Testis (tissue), 3 donors: ENCODE results near the gene PROCR. TPM values are rescaled to one million over a fixed set of nuclear protein-coding genes. Genes with fewer than 3 reads are reported as not detected.
A peak's percentile ranks its signal among the peaks of the same experiment; 100 is the strongest.
"Not testable (repeated sequence)": the region's sequence is repeated elsewhere in the genome, so short reads cannot be mapped to it uniquely, and the experiment has no call there.

ENCODE experiments used
- DNase-seq: peaks from one replicate; pipeline ENCODE4 v3.0.0-alpha.2; 2019
- H3K27ac ChIP-seq, 2 donors: fragments of 200-600 bp; sonication (generic); one replicate each; pipeline ENCODE4 v1.5.1; 2019
- H3K27me3 ChIP-seq: fragments of 200-600 bp; sonication (generic); one replicate; pipeline ENCODE4 v1.5.1; 2019
- H3K36me3 ChIP-seq: fragments of 200-600 bp; sonication (generic); one replicate; pipeline ENCODE4 v1.5.1; 2017; ENCODE audit warnings: low read depth; ENCODE audit errors: missing control alignments
- H3K4me1 ChIP-seq: fragments of 200-600 bp; sonication (generic); one replicate; pipeline ENCODE4 v1.5.1; 2019
- H3K4me3 ChIP-seq, 2 donors: fragments of 200-600 bp; sonication (generic); one replicate each; pipeline ENCODE4 v1.5.1; 2017 to 2019
- H3K9me3 ChIP-seq: fragments of 200-600 bp; sonication (generic); one replicate; pipeline ENCODE4 v1.5.1; 2017
- POLR2A ChIP-seq: fragments of 450-650 bp; IDR thresholded peaks from one replicate; pipeline ENCODE4 v1.6.1; 2017; ENCODE audit warnings: antibody characterized with exemption, mild to moderate bottlenecking, moderate library complexity
- WGBS, 2 donors: methylation state at CpG; one replicate each; pipeline ENCODE4 v1.1.5; 2018; 5-methylcytosine and 5-hydroxymethylcytosine counted together
- intact Hi-C: fragments of 100-400 bp; cut with DNase I; formaldehyde crosslinking; loops from one replicate; pipeline ENCODE4 v1.15.1; 2023; ENCODE audit warnings: low total_unique reads
- polyA plus RNA-seq: library from polyadenylated mRNA; stranded (reverse); fragments of 350-450 nt; fragmentation: Illumina TruSeq; extraction: RNeasy Lipid Tissue Mini Kit (QIAGEN cat#74804); gene quantifications from one replicate; pipeline ENCODE4 v1.2.3, GENCODE V29; 2014; ENCODE audit warnings: low read depth, low replicate concordance; ENCODE audit not compliant: insufficient read depth
- total RNA-seq, 2 donors: library from RNA; depleted of rRNA; stranded (reverse); fragments of >200 nt; gene quantifications; one replicate each; pipeline ENCODE4 v1.2.3, GENCODE V29; 2016
- TF ChIP-seq, protein P1 (sequence below), 3 experiments: fragments of 450-650 bp in 2 of 3; fragments of 200-600 bp in 1 of 3; sonication (generic) in 1 of 3; IDR thresholded peaks; one replicate each; pipeline ENCODE4 v1.5.1; 2016 to 2019; ENCODE audit warnings: antibody characterized with exemption in 3 of 3, mild to moderate bottlenecking in 2 of 3, moderate library complexity in 1 of 3

Gene PROCR
- total and polyA plus RNA-seq, 3 donors from 2014 or later, result 7.2 to 23.6 (median 8.2) TPM

DNA sequence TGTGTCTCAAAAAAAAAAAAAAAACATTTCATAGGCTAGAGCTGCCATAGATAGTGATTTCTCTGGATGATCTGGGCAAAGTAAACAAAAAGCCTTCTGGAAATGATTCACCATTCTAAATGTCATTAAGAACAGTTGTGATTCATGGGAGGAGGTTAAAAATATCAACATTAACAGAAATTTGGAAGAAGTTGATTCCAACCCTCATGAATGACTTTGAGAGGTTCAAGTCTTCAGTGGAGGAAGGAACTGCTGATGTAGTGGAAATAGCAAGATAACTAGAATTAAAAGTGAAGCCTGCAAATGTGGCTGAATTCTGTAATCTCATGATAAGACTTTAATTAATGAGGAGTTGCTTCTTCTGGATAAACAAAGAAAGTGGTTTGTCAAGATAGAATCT is 27.9 kb downstream of the PROCR start:
- DNase-seq, result no peak
- Histone ChIP-seq H3K4me1 (no peaks in the 10 kb centered on the region), H3K36me3 (no peaks in the 10 kb centered on the region), H3K27me3 (no peaks in the 10 kb centered on the region), H3K4me3 (no peak overlapping the region), H3K9me3 (no peaks in the 10 kb centered on the region), H3K27ac (no peak overlapping the region)
- TF ChIP-seq, protein P1, sequence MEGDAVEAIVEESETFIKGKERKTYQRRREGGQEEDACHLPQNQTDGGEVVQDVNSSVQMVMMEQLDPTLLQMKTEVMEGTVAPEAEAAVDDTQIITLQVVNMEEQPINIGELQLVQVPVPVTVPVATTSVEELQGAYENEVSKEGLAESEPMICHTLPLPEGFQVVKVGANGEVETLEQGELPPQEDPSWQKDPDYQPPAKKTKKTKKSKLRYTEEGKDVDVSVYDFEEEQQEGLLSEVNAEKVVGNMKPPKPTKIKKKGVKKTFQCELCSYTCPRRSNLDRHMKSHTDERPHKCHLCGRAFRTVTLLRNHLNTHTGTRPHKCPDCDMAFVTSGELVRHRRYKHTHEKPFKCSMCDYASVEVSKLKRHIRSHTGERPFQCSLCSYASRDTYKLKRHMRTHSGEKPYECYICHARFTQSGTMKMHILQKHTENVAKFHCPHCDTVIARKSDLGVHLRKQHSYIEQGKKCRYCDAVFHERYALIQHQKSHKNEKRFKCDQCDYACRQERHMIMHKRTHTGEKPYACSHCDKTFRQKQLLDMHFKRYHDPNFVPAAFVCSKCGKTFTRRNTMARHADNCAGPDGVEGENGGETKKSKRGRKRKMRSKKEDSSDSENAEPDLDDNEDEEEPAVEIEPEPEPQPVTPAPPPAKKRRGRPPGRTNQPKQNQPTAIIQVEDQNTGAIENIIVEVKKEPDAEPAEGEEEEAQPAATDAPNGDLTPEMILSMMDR (IDR thresholded peaks at IDR 0.05), result no peak
- no peak for TF ChIP-seq POLR2A
- intact Hi-C loops, result no loop called here

DNA sequence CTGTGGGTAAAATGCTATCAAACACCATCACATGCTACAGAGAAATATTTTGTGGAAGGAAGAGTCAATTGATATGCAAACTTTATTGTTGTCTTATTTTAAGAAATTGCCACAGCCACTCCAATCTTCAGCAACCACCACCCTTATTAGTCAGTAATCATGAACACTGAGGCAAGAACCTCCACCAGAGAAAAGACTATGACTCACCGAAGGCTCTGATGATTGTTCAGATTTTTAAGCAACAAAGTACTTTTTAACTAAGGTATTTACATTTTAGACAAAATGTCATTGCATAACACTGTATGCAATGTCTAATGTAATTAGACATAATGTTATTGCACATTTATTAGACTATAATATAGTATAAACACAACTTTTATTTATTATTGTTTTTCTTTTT is 28.4 kb downstream of the PROCR start:
- Histone ChIP-seq H3K4me1 (no peaks in the 10 kb centered on the region), H3K36me3 (no peaks in the 10 kb centered on the region), H3K27me3 (no peaks in the 10 kb centered on the region), H3K4me3 (no peak overlapping the region), H3K9me3 (no peaks in the 10 kb centered on the region), H3K27ac (no peak overlapping the region)
- no peak for TF ChIP-seq POLR2A
- TF ChIP-seq, protein P1 (IDR thresholded peaks at IDR 0.05), result no peak
- intact Hi-C loops, result no loop called here
- no peak for DNase-seq
- WGBS, 2 donors, result 78 to 98% methylated on average over 1 of the region's 1 CpG

DNA sequence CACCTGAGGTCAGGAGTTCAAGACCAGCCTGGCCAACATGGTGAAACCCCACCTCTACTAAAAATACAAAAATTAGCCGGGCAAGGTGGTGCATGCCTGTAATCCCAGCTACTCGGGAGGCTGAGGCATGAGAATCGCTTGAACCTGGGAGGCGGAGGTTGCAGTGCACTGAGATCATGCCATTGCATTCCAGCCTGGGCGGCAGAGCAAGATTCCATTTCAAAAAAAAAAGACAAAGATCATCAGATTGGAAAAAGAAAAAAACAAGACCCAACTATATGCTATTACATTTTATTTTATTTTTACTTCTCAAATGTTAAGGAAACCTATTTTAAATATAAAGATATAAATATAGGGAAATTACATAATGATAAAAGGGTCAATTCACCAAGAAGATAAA is 29.6 kb downstream of the PROCR start:
- H3K9me3 ChIP-seq, H3K36me3 ChIP-seq, H3K4me3 ChIP-seq, intact Hi-C loops, H3K27me3 ChIP-seq, H3K4me1 ChIP-seq, DNase-seq, H3K27ac ChIP-seq: not testable (repeated sequence)
- 93% methylated on average over 5 of the region's 5 CpGs for WGBS, 2 donors

DNA sequence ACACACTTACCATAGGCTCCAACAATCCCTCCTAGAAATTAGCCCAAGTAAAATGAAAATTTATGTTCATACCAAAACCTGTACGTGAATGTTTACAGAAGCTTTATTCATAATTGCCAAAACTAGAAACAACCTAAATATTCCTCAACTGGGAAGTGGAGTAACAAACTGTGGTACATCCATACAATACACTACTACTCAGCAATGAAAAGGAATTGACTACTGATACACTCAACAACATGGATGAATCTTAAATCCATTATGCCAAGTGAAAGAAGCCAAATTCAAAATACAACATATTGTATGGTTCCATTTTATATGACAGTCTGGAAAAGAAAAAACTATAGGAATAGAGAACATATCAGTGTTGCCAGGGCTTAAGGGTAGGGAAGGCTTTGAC is 34.9 kb downstream of the PROCR start:
- no peaks in the 10 kb centered on the region for H3K4me1 ChIP-seq
- intact Hi-C loops, result no loop called here
- no peaks in the 10 kb centered on the region for H3K9me3 ChIP-seq
- no peaks in the 10 kb centered on the region for H3K27me3 ChIP-seq
- H3K4me3 ChIP-seq, result no peak overlapping the region
- DNase-seq, result no peak
- TF ChIP-seq, protein P1 (IDR thresholded peaks at IDR 0.05), result no peak
- TF ChIP-seq POLR2A, result no peak
- WGBS, 2 donors, result 93 to 94% methylated on average over 1 of the region's 1 CpG
- no peak overlapping the region for H3K27ac ChIP-seq
- no peaks in the 10 kb centered on the region for H3K36me3 ChIP-seq

DNA sequence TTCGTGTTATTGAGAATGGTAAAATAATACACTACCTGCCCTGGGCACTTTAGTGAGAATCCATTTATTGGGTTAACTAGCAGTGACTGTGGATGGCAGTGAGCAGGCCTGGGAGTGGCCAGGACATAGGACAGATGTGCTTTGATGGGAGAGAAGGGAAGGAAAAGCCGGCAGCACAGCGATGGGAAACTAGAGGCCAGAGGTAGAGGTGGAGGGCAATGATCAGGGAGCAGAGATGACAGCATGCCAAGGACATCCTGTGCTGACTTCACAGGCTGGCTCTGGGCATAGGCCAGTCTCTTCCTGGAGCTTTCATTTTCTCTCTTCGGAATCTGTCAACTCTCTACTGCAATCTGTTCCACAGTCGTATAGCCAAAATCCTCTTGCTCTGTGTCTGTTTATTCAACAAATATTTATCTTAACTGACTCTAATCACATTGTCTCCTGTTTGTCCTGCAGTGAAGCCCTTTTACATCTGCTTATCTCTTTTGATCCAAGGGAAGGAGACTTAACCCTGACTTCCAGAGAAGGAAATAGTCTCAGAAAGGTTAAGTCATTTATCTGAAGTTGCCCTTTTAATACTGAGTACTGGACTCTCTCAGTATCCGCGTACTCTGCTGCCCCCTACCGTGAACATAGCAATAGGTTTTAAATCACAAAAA is 36.2 kb downstream of the PROCR start:
- Histone ChIP-seq H3K9me3 (no peaks in the 10 kb centered on the region), H3K27me3 (no peaks in the 10 kb centered on the region), H3K4me3 (no peak overlapping the region), H3K4me1 (no peaks in the 10 kb centered on the region), H3K36me3 (no peaks in the 10 kb centered on the region), H3K27ac (peak overlapping the region in 1 of 2 donors; percentile 9)
- DNase-seq, result peak; percentile 88
- intact Hi-C loops, result no loop called here
- 31 to 39% methylated on average over 8 of the region's 8 CpGs for WGBS, 2 donors
- no peak for TF ChIP-seq POLR2A
- TF ChIP-seq, protein P1 (IDR thresholded peaks at IDR 0.05), result peak; percentile 73 to 87 (median 77)
